HG02588 (cell line): ENCODE results near the gene NTN4.
"Not testable (repeated sequence)": the region's sequence is repeated elsewhere in the genome, so short reads cannot be mapped to it uniquely, and the experiment has no call there.

Source experiments
- ATAC-seq: cut with Tn5 transposase; IDR thresholded peaks from one replicate; pipeline ENCODE4 v1.9.1; 2021; ENCODE audit warnings: mild to moderate bottlenecking, moderate library complexity; ENCODE audit not compliant: unreplicated experiment

NTN4 gene

GRCh38 chr12:95630496-95630895 lies 160.1 kb downstream of the NTN4 start:
- no peak for ATAC-seq

- ATAC-seq, result no peak
Measured at GRCh38 chr12:95629392-95629791, 161.2 kb downstream of the NTN4 start.

- no peak for ATAC-seq
Measured at GRCh38 chr12:95626854-95627253, 163.7 kb downstream of the NTN4 start.

GRCh38 chr12:95625012-95625411 lies 165.6 kb downstream of the NTN4 start:
- ATAC-seq, result no peak

- ATAC-seq, result no peak
Measured at GRCh38 chr12:95624589-95624988, 166.0 kb downstream of the NTN4 start.

GRCh38 chr12:95623554-95624170 lies 166.9 kb downstream of the NTN4 start:
- no peak for ATAC-seq

GRCh38 chr12:95622879-95623278 lies 167.7 kb downstream of the NTN4 start:
- no peak for ATAC-seq

- no peak for ATAC-seq
Measured at GRCh38 chr12:95621725-95622124, 168.8 kb downstream of the NTN4 start.

GRCh38 chr12:95620171-95620570 lies 170.4 kb downstream of the NTN4 start:
- ATAC-seq, result no peak

GRCh38 chr12:95616470-95616869 lies 174.1 kb downstream of the NTN4 start:
- ATAC-seq, result not testable (repeated sequence)

GRCh38 chr12:95615749-95616148 lies 174.8 kb downstream of the NTN4 start:
- no peak for ATAC-seq

- ATAC-seq, result no peak
Measured at GRCh38 chr12:95614390-95614982, 176.1 kb downstream of the NTN4 start.

- ATAC-seq, result no peak
Measured at GRCh38 chr12:95613021-95613420, 177.5 kb downstream of the NTN4 start.

- ATAC-seq, result no peak
Measured at GRCh38 chr12:95611676-95612309, 178.8 kb downstream of the NTN4 start.

GRCh38 chr12:95608252-95609033 lies 182.1 kb downstream of the NTN4 start:
- ATAC-seq, result no peak
